Mesothelial cell of epicardium (in vitro differentiated cells): ENCODE results near the gene INPPL1. TPM values are rescaled to one million over a fixed set of nuclear protein-coding genes. Genes with fewer than 3 reads are reported as not detected.

Experiments used
- DNase-seq, 2 experiments: peaks; one replicate each; pipeline ENCODE4 v3.0.0; 2021; ENCODE audit warnings: low spot score in 2 of 2; ENCODE audit not compliant: unreplicated experiment in 2 of 2
- H3K27ac Mint-ChIP-seq: 2 replicates; pipeline ENCODE4 v1.8.0; 2021; ENCODE audit warnings: mixed read lengths
- H3K27me3 Mint-ChIP-seq: 2 replicates; pipeline ENCODE4 v1.8.0; 2021; ENCODE audit warnings: low read depth, mixed read lengths
- H3K36me3 Mint-ChIP-seq: 2 replicates; pipeline ENCODE4 v1.8.0; 2021; ENCODE audit warnings: mixed read lengths
- H3K4me1 Mint-ChIP-seq: 2 replicates; pipeline ENCODE4 v1.8.0; 2021; ENCODE audit warnings: mixed read lengths
- H3K4me3 Mint-ChIP-seq: 2 replicates; pipeline ENCODE4 v1.8.0; 2021; ENCODE audit warnings: mild to moderate bottlenecking, moderate library complexity, mixed read lengths
- H3K9me3 Mint-ChIP-seq: 2 replicates; pipeline ENCODE4 v1.8.0; 2021; ENCODE audit warnings: mixed read lengths
- total RNA-seq: library from RNA; stranded (reverse); gene quantifications from 3 replicates; pipeline ENCODE4 v1.2.1, GENCODE V29; 2021
- TF ChIP-seq, protein P1 (sequence below): fragments of 200-600 bp; sonication (generic); IDR thresholded peaks from one replicate; pipeline ENCODE4 v1.5.0; 2021; ENCODE audit warnings: antibody characterized with exemption; ENCODE audit not compliant: unreplicated experiment

Gene INPPL1
- total RNA-seq, 1 donor from 2014 or later: 299 TPM

DNA sequence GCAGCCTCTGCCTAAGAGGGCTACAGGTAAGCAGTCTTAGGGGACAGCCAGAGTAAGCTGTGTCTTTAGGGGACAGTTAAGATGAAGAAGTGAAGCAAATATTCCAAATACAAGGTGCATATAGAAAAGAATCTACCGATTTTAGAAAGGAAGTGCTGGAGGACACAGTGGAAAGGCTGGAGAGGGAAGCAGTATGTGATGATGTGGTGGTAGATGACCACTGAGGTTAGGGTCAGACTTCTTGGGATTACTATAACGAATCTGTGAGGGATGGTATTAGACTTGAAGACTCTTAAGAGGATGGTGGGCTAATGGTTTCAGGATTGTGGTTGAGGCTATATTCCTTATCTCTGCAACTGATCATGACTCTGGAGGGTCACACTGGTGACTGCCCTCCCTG, 59.4 kb downstream of the INPPL1 start:
- H3K27ac Mint-ChIP-seq: no peak overlapping the region
- DNase-seq: no peak
- TF ChIP-seq, protein P1, sequence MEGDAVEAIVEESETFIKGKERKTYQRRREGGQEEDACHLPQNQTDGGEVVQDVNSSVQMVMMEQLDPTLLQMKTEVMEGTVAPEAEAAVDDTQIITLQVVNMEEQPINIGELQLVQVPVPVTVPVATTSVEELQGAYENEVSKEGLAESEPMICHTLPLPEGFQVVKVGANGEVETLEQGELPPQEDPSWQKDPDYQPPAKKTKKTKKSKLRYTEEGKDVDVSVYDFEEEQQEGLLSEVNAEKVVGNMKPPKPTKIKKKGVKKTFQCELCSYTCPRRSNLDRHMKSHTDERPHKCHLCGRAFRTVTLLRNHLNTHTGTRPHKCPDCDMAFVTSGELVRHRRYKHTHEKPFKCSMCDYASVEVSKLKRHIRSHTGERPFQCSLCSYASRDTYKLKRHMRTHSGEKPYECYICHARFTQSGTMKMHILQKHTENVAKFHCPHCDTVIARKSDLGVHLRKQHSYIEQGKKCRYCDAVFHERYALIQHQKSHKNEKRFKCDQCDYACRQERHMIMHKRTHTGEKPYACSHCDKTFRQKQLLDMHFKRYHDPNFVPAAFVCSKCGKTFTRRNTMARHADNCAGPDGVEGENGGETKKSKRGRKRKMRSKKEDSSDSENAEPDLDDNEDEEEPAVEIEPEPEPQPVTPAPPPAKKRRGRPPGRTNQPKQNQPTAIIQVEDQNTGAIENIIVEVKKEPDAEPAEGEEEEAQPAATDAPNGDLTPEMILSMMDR: no peak
- peaks cover 18% of the 10 kb centered on the region for H3K27me3 Mint-ChIP-seq
- H3K36me3 Mint-ChIP-seq: no peaks in the 10 kb centered on the region
- H3K4me1 Mint-ChIP-seq: no peaks in the 10 kb centered on the region
- H3K4me3 Mint-ChIP-seq: no peak overlapping the region
- H3K9me3 Mint-ChIP-seq: peaks cover 4% of the 10 kb centered on the region

DNA sequence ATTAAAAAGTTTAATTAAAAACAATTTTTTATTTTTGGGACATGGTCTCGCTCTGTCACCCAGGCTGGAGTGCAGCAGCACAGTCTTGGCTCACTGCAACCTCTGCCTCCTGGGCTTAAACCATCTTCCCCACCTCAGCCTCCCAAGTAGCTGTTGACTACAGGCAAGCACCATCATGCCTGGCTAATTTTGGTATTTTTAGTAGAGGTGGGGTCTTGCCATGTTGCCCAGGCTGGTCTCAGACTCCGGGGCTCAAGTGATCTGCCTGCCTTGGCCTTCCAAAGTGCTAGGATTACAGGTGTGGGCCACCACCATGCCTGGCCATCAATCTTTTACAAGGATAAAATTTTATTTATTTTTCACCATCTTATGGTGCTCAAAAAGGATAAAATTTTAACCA, 62.7 kb downstream of the INPPL1 start:
- TF ChIP-seq, protein P1: no peak
- H3K36me3 Mint-ChIP-seq: no peaks in the 10 kb centered on the region
- H3K27me3 Mint-ChIP-seq: peaks cover 17% of the 10 kb centered on the region
- no peaks in the 10 kb centered on the region for H3K4me1 Mint-ChIP-seq
- no peak overlapping the region for H3K4me3 Mint-ChIP-seq
- no peak for DNase-seq
- H3K9me3 Mint-ChIP-seq: no peaks in the 10 kb centered on the region
- no peak overlapping the region for H3K27ac Mint-ChIP-seq

Other genes with a start within 250 kb of the INPPL1 start
- gene IL18BP, start 225.9 kb upstream of the INPPL1 start, total RNA-seq: 18.4 to 20.9 TPM (median 18.6 TPM) in 3 replicates
- 317 to 334 TPM (median 327 TPM) in 3 replicates for gene NUMA1, start 144.2 kb upstream of the INPPL1 start, total RNA-seq
- 3.0 to 5.2 TPM (median 4.3 TPM) in 3 replicates for gene LRRC51, start 143.9 kb upstream of the INPPL1 start, total RNA-seq
- 69.1 to 76.5 TPM (median 74.2 TPM) in 3 replicates for gene LAMTOR1, start 121.5 kb upstream of the INPPL1 start, total RNA-seq
- gene TOMT, start 118.8 kb upstream of the INPPL1 start, total RNA-seq: not detected in 3 replicates
- 39.3 to 39.5 TPM (median 39.4 TPM) in 3 replicates for gene ANAPC15, start 112.1 kb upstream of the INPPL1 start, total RNA-seq
- not detected in 3 replicates for gene FOLR3, start 89.0 kb upstream of the INPPL1 start, total RNA-seq
- 0.44 to 1.0 TPM (median 0.47 TPM) in 3 replicates for gene FOLR1, start 32.6 kb upstream of the INPPL1 start, total RNA-seq
- not detected in 3 replicates for gene FOLR2, start 8.0 kb upstream of the INPPL1 start, total RNA-seq
- not detected in 3 replicates for gene PHOX2A, start 19.4 kb downstream of the INPPL1 start, total RNA-seq
- gene CLPB, start 209.8 kb downstream of the INPPL1 start, total RNA-seq: 19.4 to 20.0 TPM (median 19.7 TPM) in 3 replicates